H1 (cell line): Measurements from ENCODE around the gene CRACDL. TPM values are rescaled to one million over a fixed set of nuclear protein-coding genes. Genes with fewer than 3 reads are reported as not detected.

Experiments
- CTCF ChIA-PET: fragments of 300-600 bp; sonication (Branson Sonifier 250); formaldehyde crosslinking; loops from one replicate; lab custom pipeline; 2021; ENCODE audit not compliant: partially characterized antibody; lab: Charles Lee
- POLR2A ChIA-PET: fragments of 300-600 bp; sonication (Branson Sonifier 250); formaldehyde crosslinking; loops from one replicate; lab custom pipeline; 2021; ENCODE audit warnings: inconsistent platforms; ENCODE audit not compliant: partially characterized antibody; lab: Charles Lee
- DNase-seq, 2 experiments: peaks; one replicate each; pipeline versions ENCODE4 v3.0.0 to v3.0.0-alpha.2; 2010 to 2022; ENCODE audit warnings: low spot score in 2 of 2, low read depth in 1 of 2, mixed read lengths in 1 of 2
- FAIRE-seq: peaks from 2 replicates; lab custom pipeline; 2011; peaks lifted over from hg19 to GRCh38; lab: Jason Lieb, UNC
- H2AFZ ChIP-seq: 2 replicates; pipeline ENCODE4 v1.8.1; 2012; ENCODE audit warnings: low read length, inconsistent platforms
- H2AK5ac ChIP-seq: 2 replicates; pipeline ENCODE4 v1.6.1; 2013; ENCODE audit warnings: low read depth, low read length
- H2BK120ac ChIP-seq: replicated peaks from 2 replicates; pipeline ENCODE3; 2013; ENCODE audit warnings: low read depth, low read length, inconsistent platforms
- H2BK12ac ChIP-seq: 2 replicates; pipeline ENCODE4 v1.6.1; 2013; ENCODE audit warnings: low read depth, low read length
- H2BK15ac ChIP-seq: 2 replicates; pipeline ENCODE4 v1.6.1; 2013; ENCODE audit warnings: low read length
- H2BK20ac ChIP-seq: 2 replicates; pipeline ENCODE4 v1.6.1; 2013; ENCODE audit warnings: low read length
- H2BK5ac ChIP-seq: 2 replicates; pipeline ENCODE4 v1.6.1; 2013; ENCODE audit warnings: low read depth, low read length
- H3K14ac ChIP-seq: 2 replicates; pipeline ENCODE4 v1.6.1; 2013; ENCODE audit warnings: inconsistent platforms; ENCODE audit not compliant: insufficient read length
- H3K18ac ChIP-seq: 2 replicates; pipeline ENCODE4 v1.6.1; 2013; ENCODE audit warnings: low read length; ENCODE audit errors: extremely low read depth
- H3K23ac ChIP-seq: 2 replicates; pipeline ENCODE4 v1.6.1; 2013; ENCODE audit warnings: inconsistent platforms; ENCODE audit not compliant: insufficient read length
- H3K23me2 ChIP-seq: 2 replicates; pipeline ENCODE4 v1.6.1; 2013; ENCODE audit warnings: low read depth, low read length
- H3K27ac ChIP-seq: 2 replicates; pipeline ENCODE4 v1.6.1; 2011; ENCODE audit warnings: low read depth, low read length, inconsistent platforms
- H3K27me3 ChIP-seq, 4 experiments: replicated peaks in 1 of 4; 1 replicate in 1 of 4; 2 replicates in 3 of 4; pipeline versions ENCODE4 v1.6.1 to v1.8.1; 2011 to 2013; ENCODE audit warnings: low read length in 3 of 4, mild to moderate bottlenecking in 3 of 4, inconsistent platforms in 2 of 4, mixed read lengths in 2 of 4, moderate library complexity in 1 of 4; ENCODE audit not compliant: control insufficient read depth in 3 of 4, insufficient read depth in 3 of 4; ENCODE audit errors: extremely low read depth in 1 of 4
- H3K36me3 ChIP-seq, 4 experiments: 2 replicates each; pipeline versions ENCODE4 v1.6.1 to v1.8.1; 2011 to 2013; ENCODE audit warnings: mild to moderate bottlenecking in 4 of 4, low read length in 3 of 4, moderate library complexity in 2 of 4, control low read depth in 1 of 4, inconsistent platforms in 1 of 4; ENCODE audit not compliant: insufficient read depth in 4 of 4, control insufficient read depth in 2 of 4
- H3K4ac ChIP-seq: replicated peaks from 2 replicates; pipeline ENCODE3; 2013; ENCODE audit warnings: low read length, low read depth, mixed read lengths, inconsistent platforms; ENCODE audit not compliant: insufficient read length
- H3K4me1 ChIP-seq, 4 experiments: replicated peaks in 1 of 4; 1 replicate in 1 of 4; 2 replicates in 3 of 4; pipeline versions ENCODE4 v1.6.1 to v1.8.1; 2011 to 2013; ENCODE audit warnings: low read length in 3 of 4, inconsistent platforms in 2 of 4, mixed read lengths in 1 of 4; ENCODE audit not compliant: insufficient read depth in 4 of 4, control insufficient read depth in 3 of 4
- H3K4me2 ChIP-seq, 2 experiments: 2 replicates each; pipeline versions ENCODE4 v1.6.1 to v1.8.1; 2011 to 2013; ENCODE audit warnings: low read depth in 2 of 2, low read length in 2 of 2, control low read depth in 1 of 2, inconsistent platforms in 1 of 2, mild to moderate bottlenecking in 1 of 2; ENCODE audit not compliant: insufficient read depth in 1 of 2
- H3K4me3 ChIP-seq, 4 experiments: fragments of 200-600, 300-600 bp in 1 of 4; sonication (generic), shearing (Covaris generic), sonication (Bioruptor Twin) in 1 of 4; 2 replicates each; pipeline versions ENCODE4 v1.5.1 to v1.8.1; 2011 to 2016; ENCODE audit warnings: low read length in 4 of 4, low read depth in 3 of 4, control low read depth in 2 of 4, inconsistent platforms in 2 of 4, mild to moderate bottlenecking in 2 of 4, mixed read lengths in 1 of 4, moderate library complexity in 1 of 4; ENCODE audit not compliant: insufficient read depth in 2 of 4; ENCODE audit errors: extremely low read depth in 1 of 4
- H3K56ac ChIP-seq: replicated peaks from 2 replicates; pipeline ENCODE3; 2013; ENCODE audit warnings: low read depth, mild to moderate bottlenecking, mixed read lengths, low read length, inconsistent platforms; ENCODE audit not compliant: insufficient read length
- H3K79me1 ChIP-seq: 2 replicates; pipeline ENCODE4 v1.6.1; 2013; ENCODE audit warnings: low read depth, low read length, control low read depth
- H3K79me2 ChIP-seq, 2 experiments: 2 replicates each; pipeline versions ENCODE4 v1.6.1 to v1.8.1; 2012 to 2013; ENCODE audit warnings: low read length in 2 of 2, mild to moderate bottlenecking in 2 of 2, inconsistent platforms in 1 of 2; ENCODE audit not compliant: insufficient read depth in 2 of 2, control insufficient read depth in 1 of 2
- H3K9ac ChIP-seq, 4 experiments: replicated peaks in 1 of 4; 1 replicate in 1 of 4; 2 replicates in 3 of 4; pipeline versions ENCODE4 v1.6.1 to v1.8.1; 2011 to 2013; ENCODE audit warnings: low read depth in 3 of 4, low read length in 3 of 4, control low read depth in 2 of 4, mild to moderate bottlenecking in 2 of 4, moderate library complexity in 2 of 4, inconsistent platforms in 1 of 4; ENCODE audit errors: extremely low read depth in 1 of 4
- H3K9me3 ChIP-seq, 2 experiments: 2 replicates each; pipeline versions ENCODE4 v1.6.1 to v1.8.1; 2012 to 2013; ENCODE audit warnings: mild to moderate bottlenecking in 2 of 2, moderate library complexity in 2 of 2, control low read depth in 1 of 2, inconsistent platforms in 1 of 2, low read depth in 1 of 2, low read length in 1 of 2, mixed read lengths in 1 of 2; ENCODE audit not compliant: insufficient read depth in 2 of 2
- H4K20me1 ChIP-seq, 2 experiments: replicated peaks in 1 of 2; 2 replicates each; pipeline versions ENCODE3 to v1.8.1; 2011 to 2013; ENCODE audit warnings: inconsistent platforms in 2 of 2, low read length in 2 of 2, mild to moderate bottlenecking in 1 of 2; ENCODE audit not compliant: insufficient read depth in 2 of 2, control insufficient read depth in 1 of 2
- H4K5ac ChIP-seq: 2 replicates; pipeline ENCODE4 v1.6.1; 2013; ENCODE audit warnings: low read length, low read depth, mixed read lengths, inconsistent platforms; ENCODE audit not compliant: insufficient read length
- H4K8ac ChIP-seq: 2 replicates; pipeline ENCODE4 v1.8.0; 2013; ENCODE audit warnings: mild to moderate bottlenecking, moderate library complexity, low read length, inconsistent platforms; ENCODE audit not compliant: insufficient read depth; ENCODE audit errors: extremely low read depth
- H4K91ac ChIP-seq: replicated peaks from 2 replicates; pipeline ENCODE3; 2013; ENCODE audit warnings: low read length, mixed read lengths, inconsistent platforms; ENCODE audit not compliant: insufficient read length
- ASH2L ChIP-seq: fragments of 200-600, 300-600 bp; sonication (generic); IDR thresholded peaks from one replicate; pipeline ENCODE4 v1.7.1; 2017; ENCODE audit warnings: low read length
- ATF2 ChIP-seq: IDR thresholded peaks from 2 replicates; pipeline ENCODE4 v1.6.1; 2012; ENCODE audit warnings: low read length, inconsistent platforms
- CEBPB ChIP-seq: IDR thresholded peaks from 2 replicates; pipeline ENCODE4 v1.6.1; 2012; ENCODE audit warnings: low read depth, low read length
- EZH2 ChIP-seq: fragments of 200-600 bp; sonication (generic); IDR thresholded peaks from 2 replicates; pipeline ENCODE4 v1.7.1; 2012; ENCODE audit warnings: low read depth, mild to moderate bottlenecking, moderate library complexity, low read length, inconsistent platforms; ENCODE audit not compliant: severe bottlenecking
- GABPA ChIP-seq: IDR thresholded peaks from 2 replicates; pipeline ENCODE4 v1.6.1; 2011; ENCODE audit warnings: mild to moderate bottlenecking, low read length, moderate library complexity, borderline replicate concordance; ENCODE audit not compliant: insufficient read depth
- MAFK ChIP-seq: IDR thresholded peaks from 2 replicates; pipeline ENCODE4 v1.6.1; 2012; ENCODE audit warnings: low read depth, mild to moderate bottlenecking, improper control_type of control experiment, low read length
- RBBP5 ChIP-seq: IDR thresholded peaks from 2 replicates; pipeline ENCODE4 v1.7.1; 2012; ENCODE audit warnings: low read depth, mild to moderate bottlenecking, inconsistent platforms, low read length, moderate library complexity, borderline replicate concordance
- RNF2 ChIP-seq: fragments of 200-900, 300-1000 bp; sonication (generic); IDR thresholded peaks from 2 replicates; pipeline ENCODE4 v1.7.1; 2016; ENCODE audit warnings: borderline replicate concordance, low read depth, mild to moderate bottlenecking, antibody characterized with exemption, low read length; ENCODE audit not compliant: poor library complexity, severe bottlenecking; ENCODE audit errors: missing control alignments
- RXRA ChIP-seq: IDR thresholded peaks from 2 replicates; pipeline ENCODE4 v1.6.1; 2011; ENCODE audit warnings: low read depth, mild to moderate bottlenecking, low read length, moderate library complexity; ENCODE audit not compliant: insufficient read depth
- SP4 ChIP-seq: IDR thresholded peaks from 2 replicates; pipeline ENCODE4 v1.6.1; 2012; ENCODE audit warnings: low read length, inconsistent platforms
- SRF ChIP-seq: IDR thresholded peaks from 2 replicates; pipeline ENCODE4 v1.6.1; 2011; ENCODE audit warnings: mild to moderate bottlenecking, low read depth, low read length, moderate library complexity
- ZNF274 ChIP-seq: IDR thresholded peaks from 2 replicates; pipeline ENCODE4 v1.7.0; 2012; ENCODE audit warnings: low read length, borderline replicate concordance; ENCODE audit errors: extremely low read depth
- WGBS, 2 experiments: shearing (Covaris generic) in 1 of 2; methylation state at CpG; one replicate each; pipeline versions ENCODE4 v1.1.6 to v1.1.7; 2013 to 2015; ENCODE audit warnings: low lambda C conversion rate in 2 of 2, mixed read lengths in 2 of 2, inconsistent platforms in 1 of 2, low coverage in 1 of 2, missing lambda C conversion rate in 1 of 2; ENCODE audit not compliant: insufficient replicate concordance in 2 of 2, insufficient coverage in 1 of 2, insufficient read length in 1 of 2; ENCODE audit errors: extremely low coverage in 1 of 2, missing lambda C conversion rate in 1 of 2; 5-methylcytosine and 5-hydroxymethylcytosine counted together
- polyA plus RNA-seq, 7 experiments: library from polyadenylated mRNA; depleted of rRNA in 3 of 7; stranded (reverse) in 5 of 7; unstranded in 2 of 7; fragments of >200 nt in 5 of 7; fragments of 200-250 nt in 2 of 7; gene quantifications; 1 replicate in 5 of 7; 2 replicates in 1 of 7; 4 replicates in 1 of 7; pipeline versions ENCODE4 v1.2.1 to v1.2.3, GENCODE V29; 2011 to 2013; ENCODE audit warnings: missing spikeins in 2 of 7, mixed read lengths in 2 of 7
- total RNA-seq: library from RNA; stranded (reverse); fragmentation: NEBNext Ultra II Directional; extraction: Animal tissue kit (Norgen Biotek cat#: 25700); gene quantifications from 2 replicates; pipeline ENCODE4 v1.2.1, GENCODE V29; 2021

The CRACDL gene
- total and polyA plus RNA-seq, 2 of the 8 experiments (the other 6 are each of a cell fraction or from before 2014, with no cell fraction given): 0.07 to 0.38 TPM

- Histone ChIP-seq H2BK120ac (no peak overlapping the region), H3K27me3 (peaks cover under 1 to 4% (median 2%) of the 10 kb centered on the region in 4 experiments), H3K4me3 (no peak overlapping the region), H2BK12ac (no peak overlapping the region), H3K18ac (no peak overlapping the region), H2AFZ (no peak overlapping the region), H2AK5ac (no peak overlapping the region), H4K91ac (no peak overlapping the region), H3K4me2 (no peak overlapping the region), H4K8ac (no peak overlapping the region), H3K9ac (no peak overlapping the region), H2BK20ac (no peak overlapping the region), H3K79me2 (no peaks in the 10 kb centered on the region), H3K79me1 (no peaks in the 10 kb centered on the region), H3K36me3 (no peaks in the 10 kb centered on the region), H3K23ac (no peak overlapping the region), H4K20me1 (no peaks in the 10 kb centered on the region), H3K27ac (no peak overlapping the region), H3K4me1 (peaks cover 0 to 2% (median 0%) of the 10 kb centered on the region in 4 experiments; a peak in 1 of 7 replicates), H3K9me3 (no peaks in the 10 kb centered on the region), H4K5ac (no peak overlapping the region), H2BK15ac (no peak overlapping the region), H3K4ac (no peak overlapping the region), H2BK5ac (no peak overlapping the region), H3K14ac (no peak overlapping the region), H3K56ac (no peak overlapping the region), H3K23me2 (no peaks in the 10 kb centered on the region)
- no peak for FAIRE-seq
- ChIA-PET CTCF (interaction anchor here (1.1 to 1.6 kb wide), 3 partner anchors 10 to 179 kb away, joined by 3 to 5 read pairs (median 4); no protein-coding TSS in a partner anchor), POLR2A (no interaction called here)
- DNase-seq: no peak
- whole genome bisulfite sequencing, 2 experiments: 85% methylated on average over 5 of the region's 5 CpGs; no CpG with 5 or more reads in 1 of the 2 experiments
- TF ChIP-seq SP4 (no peak), GABPA (no peak), ZNF274 (no peak), ASH2L (no peak), CEBPB (no peak), SRF (no peak), ATF2 (no peak), EZH2 (no peak), MAFK (no peak), RNF2 (no peak), RBBP5 (no peak), RXRA (no peak)
These were observed 107.1 kb downstream of the CRACDL start for GRCh38 chr2:98828793-98829371.
